Upper lobe of left lung (tissue), 4 donors: Measurements from ENCODE around the gene PRIM2.

Experiments
- EP300 ChIP-seq, 4 donors: sonication (generic); formaldehyde crosslinking; IDR thresholded peaks; one replicate each; pipeline ENCODE4 v1.5.1; 2017; ENCODE audit warnings: antibody characterized with exemption in 4 of 4, control low read depth in 2 of 4
- TF ChIP-seq, protein P1 (sequence below), 6 experiments: fragments of 450-650 bp in 4 of 6; fragments of 200-600 bp in 2 of 6; sonication (generic) in 2 of 6; IDR thresholded peaks; one replicate each; pipeline ENCODE4 v1.5.1; 2016 to 2019; ENCODE audit warnings: antibody characterized with exemption in 6 of 6

DNA sequence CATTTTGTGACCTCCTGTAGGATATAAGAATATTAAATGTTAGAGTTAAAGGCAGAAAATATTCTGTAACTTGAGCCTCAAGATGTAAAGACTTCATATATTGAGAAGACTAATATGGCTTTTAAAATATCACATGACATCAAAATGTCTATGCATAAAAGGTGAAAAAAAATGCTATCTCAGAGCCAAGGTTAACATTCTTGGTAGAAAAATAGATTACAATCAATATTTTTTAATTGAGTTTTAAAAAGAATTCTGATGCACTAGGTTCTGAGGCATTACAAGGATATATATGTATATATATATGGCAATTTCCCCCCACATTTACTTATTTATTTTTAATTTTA lies 49.2 kb upstream of the PRIM2 start:
- TF ChIP-seq, protein P1, sequence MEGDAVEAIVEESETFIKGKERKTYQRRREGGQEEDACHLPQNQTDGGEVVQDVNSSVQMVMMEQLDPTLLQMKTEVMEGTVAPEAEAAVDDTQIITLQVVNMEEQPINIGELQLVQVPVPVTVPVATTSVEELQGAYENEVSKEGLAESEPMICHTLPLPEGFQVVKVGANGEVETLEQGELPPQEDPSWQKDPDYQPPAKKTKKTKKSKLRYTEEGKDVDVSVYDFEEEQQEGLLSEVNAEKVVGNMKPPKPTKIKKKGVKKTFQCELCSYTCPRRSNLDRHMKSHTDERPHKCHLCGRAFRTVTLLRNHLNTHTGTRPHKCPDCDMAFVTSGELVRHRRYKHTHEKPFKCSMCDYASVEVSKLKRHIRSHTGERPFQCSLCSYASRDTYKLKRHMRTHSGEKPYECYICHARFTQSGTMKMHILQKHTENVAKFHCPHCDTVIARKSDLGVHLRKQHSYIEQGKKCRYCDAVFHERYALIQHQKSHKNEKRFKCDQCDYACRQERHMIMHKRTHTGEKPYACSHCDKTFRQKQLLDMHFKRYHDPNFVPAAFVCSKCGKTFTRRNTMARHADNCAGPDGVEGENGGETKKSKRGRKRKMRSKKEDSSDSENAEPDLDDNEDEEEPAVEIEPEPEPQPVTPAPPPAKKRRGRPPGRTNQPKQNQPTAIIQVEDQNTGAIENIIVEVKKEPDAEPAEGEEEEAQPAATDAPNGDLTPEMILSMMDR (IDR thresholded peaks at IDR 0.05): no peak
- TF ChIP-seq EP300 (IDR thresholded peaks at IDR 0.05): no peak
